ENCODE data around the gene CAMSAP2. TPM values are rescaled to one million over a fixed set of nuclear protein-coding genes. Genes with fewer than 3 reads are reported as not detected.

CAMSAP2 gene
- total RNA-seq, 1 experiment from 2014 or later: 24.3 TPM

GRCh38 chr1:200909071-200909470 lies 170.4 kb downstream of the CAMSAP2 start:
- Histone ChIP-seq H3K9me3 (no peaks in the 10 kb centered on the region), H3K27me3 (no peaks in the 10 kb centered on the region), H3K4me3 (no peak overlapping the region), H3K36me3 (no peaks in the 10 kb centered on the region)
- DNase-seq: no peak

- no peaks in the 10 kb centered on the region for H3K9me3 ChIP-seq
- DNase-seq: no peak
- no peak overlapping the region for H3K4me3 ChIP-seq
- no peaks in the 10 kb centered on the region for H3K36me3 ChIP-seq
- no peaks in the 10 kb centered on the region for H3K27me3 ChIP-seq
Observed at GRCh38 chr1:200909757-200910239, 171.1 kb downstream of the CAMSAP2 start.

Other genes with a start within 250 kb of the CAMSAP2 start
- 11.6 and 15.7 TPM in 2 replicates for gene KIF14, start 118.1 kb upstream of the CAMSAP2 start, total RNA-seq (2014; rRNA removed; shearing (Covaris generic); ENCODE audit: low replicate concordance)
- gene DDX59, start 69.0 kb upstream of the CAMSAP2 start, total RNA-seq (2014; rRNA removed; shearing (Covaris generic); ENCODE audit: low replicate concordance): 13.7 and 18.7 TPM in 2 replicates
- not detected in 2 replicates for gene GPR25, start 134.1 kb downstream of the CAMSAP2 start, total RNA-seq (2014; rRNA removed; shearing (Covaris generic); ENCODE audit: low replicate concordance)
- not detected in 2 replicates for gene INAVA, start 156.0 kb downstream of the CAMSAP2 start, total RNA-seq (2014; rRNA removed; shearing (Covaris generic); ENCODE audit: low replicate concordance)